OCI-LY7 (cell line): ENCODE results near the gene PAAF1. TPM values are rescaled to one million over a fixed set of nuclear protein-coding genes. Genes with fewer than 3 reads are reported as not detected.
"Not testable (repeated sequence)": the region's sequence is repeated elsewhere in the genome, so short reads cannot be mapped to it uniquely, and the experiment has no call there.

Source experiments
- BruUV-seq: library from RNA; stranded (reverse); fragments of 400-500 nt; replicated peaks from 2 replicates; lab custom pipeline; 2021; lab: Mats Ljungman, UMichigan
- CTCF ChIA-PET: fragments of 300-600 bp; sonication (Branson Sonifier 250); formaldehyde crosslinking; loops from one replicate; lab custom pipeline; 2022; ENCODE audit warnings: antibody characterized with exemption; ENCODE audit not compliant: unreplicated experiment; lab: Charles Lee
- POLR2A ChIA-PET: fragments of 300-600 bp; sonication (Branson Sonifier 250); formaldehyde crosslinking; loops from one replicate; lab custom pipeline; 2022; ENCODE audit warnings: antibody characterized with exemption; lab: Charles Lee
- DNase-seq: peaks from one replicate; pipeline ENCODE4 v3.0.0-alpha.2; 2015; ENCODE audit warnings: low spot score
- H2AFZ ChIP-seq: fragments of 200-600 bp; sonication (generic), shearing (Covaris generic); 2 replicates; pipeline ENCODE4 v1.6.1; 2014; ENCODE audit warnings: mild to moderate bottlenecking, antibody characterized with exemption, low read length, moderate library complexity
- H3K27ac ChIP-seq: fragments of 200-600 bp; sonication (generic); 2 replicates; pipeline ENCODE4 v1.5.1; 2014; ENCODE audit warnings: mixed run types, low read depth, mild to moderate bottlenecking, moderate library complexity, low read length, inconsistent platforms; ENCODE audit not compliant: poor library complexity, severe bottlenecking
- H3K36me3 ChIP-seq: fragments of 200-600 bp; sonication (generic); 2 replicates; pipeline ENCODE4 v1.6.1; 2014; ENCODE audit warnings: mild to moderate bottlenecking, antibody characterized with exemption, low read length, moderate library complexity, mixed read lengths; ENCODE audit not compliant: insufficient read depth
- H3K4me1 ChIP-seq: fragments of 200-600 bp; sonication (generic); 2 replicates; pipeline ENCODE4 v1.5.1; 2014; ENCODE audit warnings: mild to moderate bottlenecking, low read length; ENCODE audit not compliant: insufficient read depth, poor library complexity, severe bottlenecking
- H3K4me2 ChIP-seq: fragments of 200-600 bp; sonication (generic); 2 replicates; pipeline ENCODE4 v1.6.1; 2014; ENCODE audit warnings: mild to moderate bottlenecking, low read length
- H3K4me3 ChIP-seq: fragments of 200-600 bp; sonication (generic); 2 replicates; pipeline ENCODE4 v1.5.1; 2014; ENCODE audit warnings: mild to moderate bottlenecking, low read depth, low read length; ENCODE audit not compliant: poor library complexity, severe bottlenecking
- H3K79me2 ChIP-seq: fragments of 200-600 bp; sonication (generic); 2 replicates; pipeline ENCODE4 v1.6.1; 2016; ENCODE audit warnings: low read depth, mild to moderate bottlenecking, low read length, moderate library complexity, mixed read lengths; ENCODE audit not compliant: insufficient read depth
- H3K9me2 ChIP-seq: fragments of 200-600 bp; sonication (generic); 2 replicates; pipeline ENCODE4 v1.6.1; 2016; ENCODE audit warnings: mild to moderate bottlenecking, low read length, mixed read lengths; ENCODE audit not compliant: insufficient read depth
- H3K9me3 ChIP-seq: fragments of 200-600 bp; sonication (generic); 2 replicates; pipeline ENCODE4 v1.6.1; 2014; ENCODE audit warnings: mild to moderate bottlenecking, mixed run types, low read length, mixed read lengths
- H4K20me1 ChIP-seq: fragments of 200-600 bp; sonication (generic); 2 replicates; pipeline ENCODE4 v1.6.1; 2014; ENCODE audit warnings: mild to moderate bottlenecking, antibody characterized with exemption, low read length, moderate library complexity, mixed read lengths; ENCODE audit not compliant: insufficient read depth
- EZH2phosphoT487 ChIP-seq: fragments of 200-600 bp; sonication (generic); IDR thresholded peaks from 2 replicates; pipeline ENCODE4 v1.6.1; 2018; ENCODE audit warnings: low read depth, borderline replicate concordance, mild to moderate bottlenecking, mixed run types, antibody characterized with exemption, low read length, moderate library complexity, mixed read lengths
- intact Hi-C: fragments of 100-400 bp; cut with micrococcal nuclease; formaldehyde crosslinking; loops from one replicate; pipeline ENCODE4 v1.10.0; 2022; ENCODE audit not compliant: unreplicated experiment
- total RNA-seq, 2 experiments: library from RNA; depleted of rRNA in 1 of 2; stranded (reverse); fragments of >200 nt in 1 of 2; shearing (Covaris generic) in 1 of 2; gene quantifications; 2 replicates each; pipeline ENCODE4 v1.2.3, GENCODE V29; 2014 to 2022
- TF ChIP-seq, protein P1 (sequence below): fragments of 200-600 bp; sonication (generic); conservative IDR thresholded peaks from 2 replicates; pipeline ENCODE4 v1.5.1; 2014; ENCODE audit warnings: mild to moderate bottlenecking, antibody characterized with exemption, low read length, moderate library complexity, mixed read lengths

PAAF1 gene
- total RNA-seq, 2 experiments from 2014 or later, result 11.2 to 35.0 TPM

DNA sequence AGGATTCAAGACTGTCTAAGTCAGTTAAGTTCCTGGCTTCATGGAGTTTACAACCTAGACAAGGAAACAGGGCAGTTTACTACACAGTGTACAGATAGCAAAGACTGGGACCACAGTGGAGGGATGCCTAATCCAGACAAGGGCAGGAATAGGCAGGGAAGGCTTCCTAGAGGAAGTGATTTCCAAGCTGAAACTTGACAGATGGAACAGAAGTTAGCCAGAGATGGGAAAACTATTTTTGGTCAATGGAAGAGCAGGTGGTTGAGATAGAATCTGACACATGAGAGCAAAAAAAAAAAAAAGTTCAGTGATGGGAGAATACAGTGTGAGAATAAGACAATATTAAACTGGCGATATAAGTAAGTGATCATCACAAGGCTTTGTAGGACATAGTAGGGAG is 1.4 kb upstream of the PAAF1 start:
- peaks cover 48% of the 10 kb centered on the region for H3K79me2 ChIP-seq
- H3K9me3 ChIP-seq, result no peaks in the 10 kb centered on the region
- H3K9me2 ChIP-seq, result no peaks in the 10 kb centered on the region
- peak overlapping the region; percentile 95 for H3K4me3 ChIP-seq
- intact Hi-C loops, result no loop called here
- H2AFZ ChIP-seq, result no peak overlapping the region
- ChIA-PET POLR2A (no interaction called here), CTCF (no interaction called here)
- peaks cover 26% of the 10 kb centered on the region for H3K4me1 ChIP-seq
- peak overlapping the region; percentile 94 for H3K4me2 ChIP-seq
- H3K36me3 ChIP-seq, result peaks cover 55% of the 10 kb centered on the region
- DNase-seq, result no peak
- H3K27ac ChIP-seq, result peak overlapping the region; percentile 92
- no peaks in the 10 kb centered on the region for H4K20me1 ChIP-seq
- TF ChIP-seq, protein P1, sequence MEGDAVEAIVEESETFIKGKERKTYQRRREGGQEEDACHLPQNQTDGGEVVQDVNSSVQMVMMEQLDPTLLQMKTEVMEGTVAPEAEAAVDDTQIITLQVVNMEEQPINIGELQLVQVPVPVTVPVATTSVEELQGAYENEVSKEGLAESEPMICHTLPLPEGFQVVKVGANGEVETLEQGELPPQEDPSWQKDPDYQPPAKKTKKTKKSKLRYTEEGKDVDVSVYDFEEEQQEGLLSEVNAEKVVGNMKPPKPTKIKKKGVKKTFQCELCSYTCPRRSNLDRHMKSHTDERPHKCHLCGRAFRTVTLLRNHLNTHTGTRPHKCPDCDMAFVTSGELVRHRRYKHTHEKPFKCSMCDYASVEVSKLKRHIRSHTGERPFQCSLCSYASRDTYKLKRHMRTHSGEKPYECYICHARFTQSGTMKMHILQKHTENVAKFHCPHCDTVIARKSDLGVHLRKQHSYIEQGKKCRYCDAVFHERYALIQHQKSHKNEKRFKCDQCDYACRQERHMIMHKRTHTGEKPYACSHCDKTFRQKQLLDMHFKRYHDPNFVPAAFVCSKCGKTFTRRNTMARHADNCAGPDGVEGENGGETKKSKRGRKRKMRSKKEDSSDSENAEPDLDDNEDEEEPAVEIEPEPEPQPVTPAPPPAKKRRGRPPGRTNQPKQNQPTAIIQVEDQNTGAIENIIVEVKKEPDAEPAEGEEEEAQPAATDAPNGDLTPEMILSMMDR, result no peak
- TF ChIP-seq EZH2phosphoT487, result no peak
- BruUV-seq, result no TSS peak

DNA sequence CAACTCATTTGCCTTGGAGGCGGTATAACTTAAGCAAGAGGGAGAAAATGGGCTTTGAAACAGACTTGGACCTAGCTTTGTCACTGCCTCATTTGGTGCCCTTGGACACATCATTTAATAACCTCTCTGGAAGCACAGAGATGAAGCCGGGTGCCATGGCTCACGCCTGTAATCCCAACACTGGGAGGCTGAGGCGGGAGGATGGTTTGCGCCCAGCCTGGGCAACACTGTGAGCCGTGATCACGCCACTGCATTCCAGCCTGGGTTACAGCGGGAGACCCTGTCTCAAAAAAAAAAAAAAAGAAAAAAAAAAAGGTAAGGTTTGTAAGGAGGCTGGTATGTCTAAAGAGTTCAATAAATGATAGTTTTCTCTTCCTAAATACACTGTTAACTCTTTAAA is 959 bp upstream of the PAAF1 start:
- Histone ChIP-seq H3K36me3 (peaks cover 50% of the 10 kb centered on the region), H3K79me2 (peaks cover 48% of the 10 kb centered on the region)
- POLR2A ChIA-PET, result no interaction called here

DNA sequence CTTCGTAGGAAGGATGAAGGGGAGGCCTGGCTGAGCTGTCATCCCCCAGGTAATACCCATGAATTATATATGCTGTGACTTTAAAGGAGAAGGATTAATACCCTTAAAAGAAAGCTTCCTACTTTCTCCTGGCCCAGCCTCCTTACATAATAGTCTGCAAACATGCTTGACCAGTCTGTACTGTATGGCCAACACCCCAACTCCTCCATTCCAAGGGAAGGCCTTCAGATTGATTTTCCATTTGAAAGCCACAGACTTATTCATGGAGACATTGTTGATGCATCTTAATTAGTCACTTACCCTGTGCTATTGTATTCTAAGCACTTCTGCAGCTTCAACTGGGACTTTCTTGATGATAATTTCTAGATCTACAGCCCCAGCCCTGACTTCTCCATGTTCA is 2.0 kb downstream of the PAAF1 start:
- DNase-seq, result no peak
- BruUV-seq, result no TSS peak
- peaks cover 42% of the 10 kb centered on the region for H3K79me2 ChIP-seq
- H3K27ac ChIP-seq, result no peak overlapping the region
- no peaks in the 10 kb centered on the region for H3K9me2 ChIP-seq
- intact Hi-C loops, result no loop called here
- no peak overlapping the region for H3K4me3 ChIP-seq
- peaks cover 26% of the 10 kb centered on the region for H3K4me1 ChIP-seq
- H3K9me3 ChIP-seq, result no peaks in the 10 kb centered on the region
- no peak overlapping the region for H3K4me2 ChIP-seq
- TF ChIP-seq, protein P1, result no peak
- TF ChIP-seq EZH2phosphoT487, result no peak
- POLR2A ChIA-PET, result interaction anchor here (2.2 kb wide), 1 partner anchor 13 kb away, joined by 10 read pairs; no protein-coding TSS in a partner anchor
- H3K36me3 ChIP-seq, result peaks cover 23% of the 10 kb centered on the region
- CTCF ChIA-PET, result no interaction called here
- no peaks in the 10 kb centered on the region for H4K20me1 ChIP-seq
- H2AFZ ChIP-seq, result no peak overlapping the region

More for the DNA sequence above, 959 bp upstream of the PAAF1 start:
- peaks cover 26% of the 10 kb centered on the region for H3K4me1 ChIP-seq
- DNase-seq, result peak; percentile 14
- CTCF ChIA-PET, result no interaction called here
- no peaks in the 10 kb centered on the region for H4K20me1 ChIP-seq
- H3K4me3 ChIP-seq, result peak overlapping the region; percentile 95
- peak overlapping the region; percentile 49; the same call in 1 of the 2 replicates for H2AFZ ChIP-seq
- intact Hi-C loops, result loop anchor here (1.0 to 2.0 kb wide), 2 partner anchors 87 to 115 kb away; partner anchors contain the start of gene RAB6A
- no peaks in the 10 kb centered on the region for H3K9me2 ChIP-seq
- H3K4me2 ChIP-seq, result peak overlapping the region; percentile 94
- TF ChIP-seq EZH2phosphoT487, result no peak
- TF ChIP-seq, protein P1, result no peak
- H3K9me3 ChIP-seq, result no peaks in the 10 kb centered on the region
- TSS peak; percentile 85 for BruUV-seq
- H3K27ac ChIP-seq, result peak overlapping the region; percentile 92

DNA sequence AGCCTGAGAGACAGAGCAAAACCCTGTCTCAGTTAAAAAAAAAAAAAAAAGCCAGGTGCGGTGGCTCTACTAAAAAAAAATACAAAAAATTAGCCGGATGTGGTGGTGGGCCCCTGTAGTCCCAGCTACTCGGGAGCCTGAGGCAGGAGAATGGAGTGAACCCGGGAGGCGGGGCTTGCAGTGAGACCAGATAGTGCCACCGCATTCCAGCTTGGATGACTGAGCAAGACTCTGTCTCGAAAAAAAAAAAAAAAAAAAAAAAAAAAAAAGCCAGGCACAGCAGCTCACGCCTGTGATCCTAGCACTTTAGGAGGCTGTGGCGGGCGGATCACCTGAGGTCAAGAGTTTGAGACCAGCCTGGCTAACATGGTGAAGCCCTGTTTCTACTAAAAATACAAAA is 3.6 kb downstream of the PAAF1 start:
- H3K27ac ChIP-seq, H3K4me3 ChIP-seq, intact Hi-C loops, H4K20me1 ChIP-seq, H3K9me3 ChIP-seq, H3K36me3 ChIP-seq, H2AFZ ChIP-seq, DNase-seq, H3K9me2 ChIP-seq, H3K4me2 ChIP-seq, BruUV-seq: not testable (repeated sequence)
- ChIA-PET POLR2A (interaction anchor here (0.6 kb wide), 1 partner anchor 281 kb away, joined by 3 read pairs; no protein-coding TSS in a partner anchor), CTCF (interaction anchor here (0.9 kb wide), 1 partner anchor 36 kb away, joined by 3 read pairs; no protein-coding TSS in a partner anchor)
- peaks cover 25% of the 10 kb centered on the region for H3K79me2 ChIP-seq
- peaks cover 16% of the 10 kb centered on the region for H3K4me1 ChIP-seq
